B cell (primary cell): Measurements from ENCODE around the gene PIM1. TPM values are rescaled to one million over a fixed set of nuclear protein-coding genes. Genes with fewer than 3 reads are reported as not detected.

ENCODE experiments used
- ATAC-seq: fragments of 200-7000 bp; cut with Tn5 transposase; one replicate; pipeline ENCODE4 v1.10.0; 2021; ENCODE audit warnings: low read depth, mild to moderate bottlenecking, moderate number of reproducible peaks, moderate library complexity
- CTCF ChIA-PET: fragments of 350-600 bp; sonication (Branson Sonifier 250); formaldehyde crosslinking; loops from one replicate; lab custom pipeline; 2021; ENCODE audit warnings: antibody characterized with exemption, inconsistent platforms; lab: Charles Lee
- POLR2A ChIA-PET: fragments of 350-600 bp; sonication (Branson Sonifier 250); formaldehyde crosslinking; loops from one replicate; lab custom pipeline; 2021; ENCODE audit warnings: antibody characterized with exemption; lab: Charles Lee
- DNase-seq: peaks from one replicate; pipeline ENCODE4 v3.0.0; 2013
- H2AFZ ChIP-seq: 2 replicates; pipeline ENCODE4 v1.6.1; 2012; ENCODE audit warnings: mild to moderate bottlenecking, low read depth, low read length; ENCODE audit not compliant: insufficient read depth, poor library complexity, severe bottlenecking
- H3K27ac ChIP-seq, 2 donors: 1 replicate in 1 of 2; 2 replicates in 1 of 2; pipeline ENCODE4 v1.5.1; 2012 to 2013; ENCODE audit warnings: low read length in 2 of 2, mild to moderate bottlenecking in 2 of 2, moderate library complexity in 1 of 2
- H3K27me3 ChIP-seq, 4 experiments: fragments of 200-600 bp in 1 of 4; sonication (generic) in 1 of 4; replicated peaks in 1 of 4; 1 replicate in 2 of 4; 2 replicates in 2 of 4; pipeline versions ENCODE4 v1.6.1 to v1.7.0; 2013 to 2016; ENCODE audit warnings: low read length in 3 of 4, mild to moderate bottlenecking in 2 of 4, mixed read lengths in 1 of 4, moderate library complexity in 1 of 4; ENCODE audit not compliant: insufficient read depth in 4 of 4, control insufficient read depth in 3 of 4; ENCODE audit errors: control extremely low read depth in 1 of 4
- H3K36me3 ChIP-seq, 2 experiments: replicated peaks in 1 of 2; 1 replicate in 1 of 2; 2 replicates in 1 of 2; pipeline versions ENCODE4 v1.6.1 to v1.7.1; 2013; ENCODE audit warnings: low read length in 1 of 2; ENCODE audit not compliant: insufficient read depth in 2 of 2, control insufficient read depth in 1 of 2; ENCODE audit errors: control extremely low read depth in 1 of 2, extremely low read depth in 1 of 2
- H3K4me1 ChIP-seq, 2 donors: fragments of 200-600 bp in 1 of 2; sonication (generic) in 1 of 2; 1 replicate in 1 of 2; 2 replicates in 1 of 2; pipeline versions ENCODE4 v1.5.1 to v1.6.1; 2013 to 2017; ENCODE audit warnings: low read length in 2 of 2; ENCODE audit not compliant: control insufficient read depth in 2 of 2, insufficient read depth in 2 of 2
- H3K4me2 ChIP-seq: replicated peaks from 2 replicates; pipeline ENCODE3; 2012; ENCODE audit warnings: mild to moderate bottlenecking, low read depth, low read length; ENCODE audit not compliant: poor library complexity, severe bottlenecking
- H3K4me3 ChIP-seq, 5 experiments: fragments of 200-600 bp in 1 of 5; sonication (generic) in 1 of 5; 1 replicate in 3 of 5; 2 replicates in 2 of 5; pipeline versions ENCODE4 v1.5.1 to v1.7.0; 2011 to 2016; ENCODE audit warnings: low read length in 4 of 5, mild to moderate bottlenecking in 4 of 5, low read depth in 2 of 5, control low read depth in 1 of 5, moderate library complexity in 1 of 5; ENCODE audit not compliant: insufficient read depth in 1 of 5; ENCODE audit errors: control extremely low read depth in 1 of 5, extremely low read depth in 1 of 5
- H3K79me2 ChIP-seq: fragments of 200-600 bp; sonication (generic); one replicate; pipeline ENCODE4 v1.6.0; 2016; ENCODE audit warnings: low read length; ENCODE audit not compliant: control insufficient read depth, insufficient read depth
- H3K9ac ChIP-seq: fragments of 200-600 bp; sonication (generic); 2 replicates; pipeline ENCODE4 v1.6.1; 2017; ENCODE audit warnings: mild to moderate bottlenecking, low read length, moderate library complexity
- H3K9me3 ChIP-seq, 3 donors: one replicate each; pipeline versions ENCODE4 v1.6.1 to v1.7.1; 2013; ENCODE audit warnings: low read length in 2 of 3; ENCODE audit not compliant: control insufficient read depth in 2 of 3, insufficient read depth in 1 of 3; ENCODE audit errors: control extremely low read depth in 1 of 3
- H4K20me1 ChIP-seq: 2 replicates; pipeline ENCODE4 v1.6.0; 2012; ENCODE audit warnings: mild to moderate bottlenecking, low read length; ENCODE audit not compliant: insufficient read depth, control insufficient read depth, poor library complexity, severe bottlenecking
- H3K27ac Mint-ChIP-seq: one replicate; pipeline ENCODE4 v1.8.0; 2021; ENCODE audit warnings: mixed read lengths
- H3K27me3 Mint-ChIP-seq: one replicate; pipeline ENCODE4 v1.8.0; 2021; ENCODE audit warnings: mixed read lengths
- H3K4me1 Mint-ChIP-seq: one replicate; pipeline ENCODE4 v1.8.0; 2021; ENCODE audit warnings: mixed read lengths
- H3K4me3 Mint-ChIP-seq: one replicate; pipeline ENCODE4 v1.8.0; 2021; ENCODE audit warnings: mixed read lengths
- H3K9me3 Mint-ChIP-seq: one replicate; pipeline ENCODE4 v1.8.0; 2022; ENCODE audit warnings: mixed read lengths; ENCODE audit not compliant: insufficient read depth
- EZH2 ChIP-seq: IDR thresholded peaks from 2 replicates; pipeline ENCODE4 v1.6.1; 2012; ENCODE audit warnings: borderline replicate concordance, low read depth, mild to moderate bottlenecking, moderate library complexity, low read length; ENCODE audit not compliant: insufficient read depth, poor library complexity, severe bottlenecking
- WGBS: methylation state at CpG from one replicate; pipeline ENCODE4 v1.1.5; 2013; ENCODE audit warnings: missing lambda C conversion rate; ENCODE audit not compliant: insufficient coverage; 5-methylcytosine and 5-hydroxymethylcytosine counted together
- intact Hi-C: fragments of 100-400 bp; cut with micrococcal nuclease; formaldehyde crosslinking; loops from one replicate; pipeline ENCODE4 v1.10.0; 2022
- polyA plus RNA-seq: library from polyadenylated mRNA; depleted of rRNA; stranded (reverse); fragments of >200 nt; gene quantifications from 2 replicates; pipeline ENCODE4 v1.2.3, GENCODE V29; 2012
- total RNA-seq, 2 donors: library from RNA; stranded (reverse); fragments of 120-200 nt in 1 of 2; gene quantifications; 1 replicate in 1 of 2; 2 replicates in 1 of 2; pipeline versions ENCODE4 v1.2.3 to v1.2.4, GENCODE V29; 2013 to 2022
- TF ChIP-seq, protein P1 (sequence below): fragments of 200-600 bp; IDR thresholded peaks from one replicate; pipeline ENCODE4 v1.8.0; 2022; ENCODE audit warnings: antibody characterized with exemption, mild to moderate bottlenecking

PIM1 gene
- total and polyA plus RNA-seq, 2 donors (not counting 1 experiment from before 2014, with no cell fraction given), result 13.6 to 102 TPM

DNA sequence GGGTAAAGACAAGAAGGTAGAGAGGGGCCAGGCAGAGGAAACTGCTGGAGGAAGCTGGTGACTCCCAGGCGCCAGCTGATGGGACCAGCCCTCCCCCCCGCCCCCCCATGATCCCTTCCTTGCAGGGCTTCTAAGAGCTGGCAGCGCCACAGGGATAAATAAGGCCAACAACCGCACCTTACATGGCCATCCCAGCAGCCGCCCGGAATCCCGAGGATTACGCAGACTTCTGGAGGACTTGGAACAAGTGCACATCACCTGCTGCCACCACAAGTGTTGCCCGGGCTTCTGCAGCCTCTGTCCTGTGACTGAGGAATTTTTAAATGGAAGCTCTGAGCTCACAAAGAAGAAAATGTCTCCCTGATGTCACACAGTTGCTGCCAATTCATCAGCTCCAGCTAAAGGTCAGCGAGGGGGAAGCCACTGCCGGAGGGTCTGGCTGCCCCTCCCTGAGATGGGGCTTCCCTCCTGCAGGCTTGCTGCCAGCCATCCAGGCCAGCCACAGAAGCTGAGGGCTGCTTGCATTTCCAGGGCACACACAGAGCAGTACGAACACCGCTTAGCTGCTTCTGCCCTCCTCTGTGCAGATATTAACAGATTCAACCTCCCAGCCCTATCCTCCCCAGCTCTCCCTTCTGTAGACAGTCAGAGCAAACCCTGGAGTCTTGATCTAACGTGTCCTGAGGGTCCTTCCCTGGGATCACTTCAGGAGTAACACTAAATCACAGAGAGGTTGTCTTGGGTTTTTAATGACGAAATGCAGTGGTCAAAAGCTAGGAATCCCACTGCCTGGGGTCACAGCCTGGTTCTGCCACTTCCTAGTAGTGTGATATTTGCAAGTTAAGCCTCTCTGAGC lies 38.6 kb upstream of the PIM1 start:
- ChIA-PET CTCF (interaction anchor here (1.3 kb wide), 1 partner anchor 80 kb away, joined by 4 read pairs; no protein-coding TSS in a partner anchor), POLR2A (interaction anchor here (0.5 to 0.9 kb wide), 3 partner anchors 9 to 368 kb away, joined by 3 to 9 read pairs (median 4); no protein-coding TSS in a partner anchor)
- DNase-seq (no peak), ATAC-seq (no peak)
- intact Hi-C loops, result no loop called here
- Mint-ChIP-seq H3K9me3 (no peaks in the 10 kb centered on the region), H3K27ac (no peak overlapping the region), H3K27me3 (no peaks in the 10 kb centered on the region), H3K4me3 (no peak overlapping the region), H3K4me1 (peaks cover 3% of the 10 kb centered on the region)
- 91% methylated on average over 13 of the region's 15 CpGs for WGBS
- no peaks in the 10 kb centered on the region for H4K20me1 ChIP-seq
- H3K4me1 ChIP-seq, result no peaks in the 10 kb centered on the region
- no peak overlapping the region for H3K4me2 ChIP-seq
- H3K4me3 ChIP-seq, result no peak overlapping the region
- no peaks in the 10 kb centered on the region for H3K9me3 ChIP-seq
- H3K27me3 ChIP-seq, result no peaks in the 10 kb centered on the region
- no peaks in the 10 kb centered on the region for H3K79me2 ChIP-seq
- TF ChIP-seq, protein P1, sequence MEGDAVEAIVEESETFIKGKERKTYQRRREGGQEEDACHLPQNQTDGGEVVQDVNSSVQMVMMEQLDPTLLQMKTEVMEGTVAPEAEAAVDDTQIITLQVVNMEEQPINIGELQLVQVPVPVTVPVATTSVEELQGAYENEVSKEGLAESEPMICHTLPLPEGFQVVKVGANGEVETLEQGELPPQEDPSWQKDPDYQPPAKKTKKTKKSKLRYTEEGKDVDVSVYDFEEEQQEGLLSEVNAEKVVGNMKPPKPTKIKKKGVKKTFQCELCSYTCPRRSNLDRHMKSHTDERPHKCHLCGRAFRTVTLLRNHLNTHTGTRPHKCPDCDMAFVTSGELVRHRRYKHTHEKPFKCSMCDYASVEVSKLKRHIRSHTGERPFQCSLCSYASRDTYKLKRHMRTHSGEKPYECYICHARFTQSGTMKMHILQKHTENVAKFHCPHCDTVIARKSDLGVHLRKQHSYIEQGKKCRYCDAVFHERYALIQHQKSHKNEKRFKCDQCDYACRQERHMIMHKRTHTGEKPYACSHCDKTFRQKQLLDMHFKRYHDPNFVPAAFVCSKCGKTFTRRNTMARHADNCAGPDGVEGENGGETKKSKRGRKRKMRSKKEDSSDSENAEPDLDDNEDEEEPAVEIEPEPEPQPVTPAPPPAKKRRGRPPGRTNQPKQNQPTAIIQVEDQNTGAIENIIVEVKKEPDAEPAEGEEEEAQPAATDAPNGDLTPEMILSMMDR, result no peak
- no peak for TF ChIP-seq EZH2
- no peak overlapping the region for H3K9ac ChIP-seq
- no peak overlapping the region for H3K27ac ChIP-seq
- no peak overlapping the region for H2AFZ ChIP-seq
- H3K36me3 ChIP-seq, result no peaks in the 10 kb centered on the region

DNA sequence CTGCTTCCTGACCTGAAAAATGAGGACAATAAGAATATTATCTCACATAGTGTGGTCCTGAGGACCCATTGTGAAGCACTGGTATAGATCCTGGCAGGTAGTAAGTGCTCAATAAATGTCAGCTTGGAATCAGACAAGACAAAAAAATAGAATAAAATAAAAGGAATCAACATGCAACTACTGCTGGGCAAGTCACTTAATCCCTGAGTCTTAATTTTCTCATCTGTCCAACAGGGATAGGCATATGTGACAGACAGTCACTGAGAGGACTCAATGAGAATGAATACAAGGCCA lies 38.0 kb upstream of the PIM1 start:
- H3K36me3 ChIP-seq, result no peaks in the 10 kb centered on the region
- Mint-ChIP-seq H3K4me3 (no peak overlapping the region), H3K27ac (no peak overlapping the region), H3K4me1 (peaks cover 3% of the 10 kb centered on the region), H3K9me3 (no peaks in the 10 kb centered on the region), H3K27me3 (no peaks in the 10 kb centered on the region)
- DNase-seq (no peak), ATAC-seq (no peak)
- no peak overlapping the region for H2AFZ ChIP-seq
- no peaks in the 10 kb centered on the region for H3K27me3 ChIP-seq
- H3K9me3 ChIP-seq, result no peaks in the 10 kb centered on the region
- no peaks in the 10 kb centered on the region for H4K20me1 ChIP-seq
- peaks cover 0 to under 1% of the 10 kb centered on the region in 2 donors for H3K4me1 ChIP-seq
- POLR2A ChIA-PET, result interaction anchor here (0.5 kb wide), 1 partner anchor 368 kb away, joined by 4 read pairs; no protein-coding TSS in a partner anchor
- no peak overlapping the region for H3K9ac ChIP-seq
- H3K4me2 ChIP-seq, result no peak overlapping the region
- TF ChIP-seq, protein P1, result no peak
- TF ChIP-seq EZH2, result no peak
- H3K27ac ChIP-seq, result no peak overlapping the region
- CTCF ChIA-PET, result no interaction called here
- intact Hi-C loops, result no loop called here
- no peaks in the 10 kb centered on the region for H3K79me2 ChIP-seq
- no peak overlapping the region for H3K4me3 ChIP-seq
